Endothelial cell of umbilical vein (primary cell): ENCODE measurements around the gene ECI1. TPM values are rescaled to one million over a fixed set of nuclear protein-coding genes. Genes with fewer than 3 reads are reported as not detected.

Experiments used
- BruUV-seq: library from RNA; stranded (reverse); fragments of 400-500 nt; replicated peaks from 2 replicates; lab custom pipeline; 2021; lab: Mats Ljungman, UMichigan
- CTCF ChIA-PET: fragments of 300-600, 350-600 bp; sonication (Branson Sonifier 250); formaldehyde crosslinking; loops from one replicate; lab custom pipeline; 2021; ENCODE audit warnings: antibody characterized with exemption, inconsistent platforms; lab: Charles Lee
- POLR2A ChIA-PET: fragments of 300-600, 350-600 bp; sonication (Branson Sonifier 250); formaldehyde crosslinking; loops from one replicate; lab custom pipeline; 2021; ENCODE audit warnings: antibody characterized with exemption, inconsistent platforms; lab: Charles Lee
- DNase-seq: peaks from one replicate; pipeline ENCODE4 v3.0.0-alpha.2; 2011; ENCODE audit warnings: low read depth, low spot score
- FAIRE-seq: peaks from 2 replicates; lab custom pipeline; 2011; peaks lifted over from hg19 to GRCh38; lab: Jason Lieb, UNC
- H2AFZ ChIP-seq: 2 replicates; pipeline ENCODE4 v1.6.0; 2012; ENCODE audit warnings: low read depth, low read length, control low read depth, inconsistent platforms
- H3K27ac ChIP-seq: 2 replicates; pipeline ENCODE4 v1.5.1; 2011; ENCODE audit warnings: low read depth, mild to moderate bottlenecking, control low read depth, low read length, moderate library complexity; ENCODE audit not compliant: insufficient read depth
- H3K27me3 ChIP-seq, 2 experiments: 2 replicates each; pipeline versions ENCODE4 v1.6.0 to v1.6.1; 2011; ENCODE audit warnings: low read length in 2 of 2, mixed read lengths in 1 of 2; ENCODE audit not compliant: control insufficient read depth in 2 of 2, insufficient read depth in 2 of 2
- H3K36me3 ChIP-seq, 2 experiments: 2 replicates in 1 of 2; 3 replicates in 1 of 2; pipeline ENCODE4 v1.5.1; 2011; ENCODE audit warnings: low read length in 2 of 2, mild to moderate bottlenecking in 1 of 2, moderate library complexity in 1 of 2; ENCODE audit not compliant: control insufficient read depth in 2 of 2, insufficient read depth in 2 of 2; ENCODE audit errors: extremely low read depth in 1 of 2
- H3K4me1 ChIP-seq: 3 replicates; pipeline ENCODE4 v1.5.1; 2011; ENCODE audit warnings: mild to moderate bottlenecking, low read length; ENCODE audit not compliant: control insufficient read depth, insufficient read depth; ENCODE audit errors: extremely low read depth
- H3K4me2 ChIP-seq: 2 replicates; pipeline ENCODE4 v1.6.1; 2011; ENCODE audit warnings: low read length, control low read depth, mixed read lengths; ENCODE audit not compliant: insufficient read depth
- H3K4me3 ChIP-seq, 3 experiments: fragments of 200-600 bp in 1 of 3; sonication (generic), shearing (Covaris generic) in 1 of 3; replicated peaks in 1 of 3; 2 replicates each; pipeline ENCODE4 v1.5.1; 2011 to 2016; ENCODE audit warnings: control low read depth in 3 of 3, low read length in 3 of 3, mild to moderate bottlenecking in 2 of 3, inconsistent platforms in 1 of 3, low read depth in 1 of 3, moderate library complexity in 1 of 3; ENCODE audit not compliant: insufficient read depth in 1 of 3
- H3K79me2 ChIP-seq: 2 replicates; pipeline ENCODE4 v1.6.0; 2012; ENCODE audit warnings: low read length, inconsistent platforms; ENCODE audit not compliant: control insufficient read depth, insufficient read depth
- H3K9ac ChIP-seq: replicated peaks from 2 replicates; pipeline ENCODE3; 2011; ENCODE audit warnings: low read length, control low read depth; ENCODE audit not compliant: insufficient read depth; ENCODE audit errors: extremely low read depth
- H3K9me1 ChIP-seq: replicated peaks from 3 replicates; pipeline ENCODE4 v1.6.0; 2011; ENCODE audit warnings: mild to moderate bottlenecking, low read length; ENCODE audit not compliant: control insufficient read depth, insufficient read depth; ENCODE audit errors: extremely low read depth
- H3K9me3 ChIP-seq: replicated peaks from 2 replicates; pipeline ENCODE4 v1.5.1; 2012; ENCODE audit warnings: low read length, inconsistent platforms; ENCODE audit not compliant: control insufficient read depth, insufficient read depth
- H4K20me1 ChIP-seq: replicated peaks from 2 replicates; pipeline ENCODE3; 2011; ENCODE audit warnings: mild to moderate bottlenecking, low read length; ENCODE audit not compliant: control insufficient read depth, insufficient read depth; ENCODE audit errors: extremely low read depth
- CTCF ChIP-seq, 2 donors: IDR thresholded peaks; 1 replicate in 1 of 2; 2 replicates in 1 of 2; pipeline ENCODE4 v1.5.1; 2011; ENCODE audit warnings: low read length in 2 of 2, mild to moderate bottlenecking in 2 of 2, moderate library complexity in 2 of 2, control low read depth in 1 of 2, inconsistent platforms in 1 of 2, low read depth in 1 of 2; ENCODE audit not compliant: insufficient read depth in 1 of 2; ENCODE audit errors: extremely low read depth in 1 of 2
- EZH2 ChIP-seq: IDR thresholded peaks from 2 replicates; pipeline ENCODE4 v1.6.1; 2012; ENCODE audit warnings: borderline replicate concordance, low read depth, mild to moderate bottlenecking, moderate library complexity, low read length, inconsistent platforms; ENCODE audit not compliant: severe bottlenecking
- FOS ChIP-seq: IDR thresholded peaks from 2 replicates; pipeline ENCODE4 v1.6.1; 2011; ENCODE audit warnings: mild to moderate bottlenecking, low read length, moderate library complexity, borderline replicate concordance; ENCODE audit not compliant: insufficient read depth
- GATA2 ChIP-seq: IDR thresholded peaks from 2 replicates; pipeline ENCODE4 v1.7.0; 2011; ENCODE audit warnings: low read depth, mild to moderate bottlenecking, moderate library complexity, mixed read lengths, low read length; ENCODE audit not compliant: insufficient read length, insufficient read depth
- JUN ChIP-seq: IDR thresholded peaks from 2 replicates; pipeline ENCODE4 v1.6.1; 2011; ENCODE audit warnings: borderline replicate concordance, low read depth; ENCODE audit not compliant: insufficient read length, insufficient read depth
- MAX ChIP-seq: IDR thresholded peaks from 2 replicates; pipeline ENCODE4 v1.6.1; 2011; ENCODE audit not compliant: insufficient read depth, insufficient read length
- MYC ChIP-seq: IDR thresholded peaks from one replicate; pipeline ENCODE4 v1.6.1; 2011; ENCODE audit warnings: mild to moderate bottlenecking, low read depth, low read length
- POLR2A ChIP-seq: IDR thresholded peaks from 2 replicates; pipeline ENCODE4 v1.6.1; 2012; ENCODE audit warnings: low read depth, mild to moderate bottlenecking, control low read depth, low read length
- POLR2AphosphoS5 ChIP-seq: IDR thresholded peaks from 2 replicates; pipeline ENCODE4 v1.6.1; 2012; ENCODE audit warnings: low read depth, mild to moderate bottlenecking, control low read depth, low read length, moderate library complexity; ENCODE audit not compliant: insufficient read depth
- dilution Hi-C: fragments of 300-500 bp; cut with MboI; formaldehyde crosslinking; loops from one replicate; pipeline ENCODE4 v1.15.0; 2019; ENCODE audit warnings: low sequenced_read_pairs; ENCODE audit not compliant: extremely low pct_ligation_motif_present
- intact Hi-C: fragments of 100-400 bp; cut with micrococcal nuclease; formaldehyde crosslinking; loops from one replicate; pipeline ENCODE4 v1.10.0; 2022
- polyA plus RNA-seq, 4 experiments: library from polyadenylated mRNA; depleted of rRNA in 3 of 4; stranded (reverse) in 3 of 4; unstranded in 1 of 4; fragments of >200 nt; gene quantifications; 2 replicates each; pipeline versions ENCODE4 v1.2.1 to v1.2.3, GENCODE V29; 2011 to 2012; ENCODE audit warnings: missing spikeins in 1 of 4
- total RNA-seq: library from RNA; stranded (reverse); gene quantifications from 2 replicates; pipeline ENCODE4 v1.2.3, GENCODE V29; 2021

Gene ECI1
- total and polyA plus RNA-seq, 2 donors (not counting 3 experiments of a cell fraction or from before 2014, with no cell fraction given), result 43.6 to 48.3 TPM

GRCh38 chr16:2280461-2280860 is 29.1 kb upstream of the ECI1 start:
- Histone ChIP-seq H3K9me3 (no peaks in the 10 kb centered on the region), H2AFZ (no peak overlapping the region), H3K36me3 (peaks cover 0 to 8% of the 10 kb centered on the region in 2 experiments), H3K9me1 (no peaks in the 10 kb centered on the region), H3K79me2 (no peaks in the 10 kb centered on the region), H3K27me3 (no peaks in the 10 kb centered on the region), H3K27ac (no peak overlapping the region), H3K4me2 (no peak overlapping the region), H3K9ac (no peak overlapping the region), H4K20me1 (no peaks in the 10 kb centered on the region), H3K4me3 (no peak overlapping the region), H3K4me1 (no peaks in the 10 kb centered on the region)
- dilution Hi-C loops, result no loop called here
- no peak for DNase-seq
- FAIRE-seq, result no peak
- no peak for TF ChIP-seq MAX
- TF ChIP-seq EZH2, result no peak
- no peak for TF ChIP-seq MYC
- TF ChIP-seq JUN, result no peak
- no peak for TF ChIP-seq POLR2A
- TF ChIP-seq POLR2AphosphoS5, result no peak
- TF ChIP-seq FOS, result no peak
- no peak for TF ChIP-seq CTCF (IDR thresholded peaks at IDR 0.05; ENCODE audit: extremely low read depth in 1 of 2, insufficient read depth in 1 of 2, low read depth in 1 of 2, low read length in 2 of 2)
- no peak for TF ChIP-seq GATA2
- ChIA-PET POLR2A (no interaction called here), CTCF (interaction anchor here (1.0 kb wide), 1 partner anchor 9 kb away, joined by 3 read pairs; no protein-coding TSS in a partner anchor)
- intact Hi-C loops, result no loop called here
- no TSS peak for BruUV-seq
